Measurements from ENCODE around the gene GPR107. TPM values are rescaled to one million over a fixed set of nuclear protein-coding genes. Genes with fewer than 3 reads are reported as not detected.

Gene GPR107
- total and polyA plus RNA-seq, 2 donors (not counting 1 experiment from before 2014, with no cell fraction given) = 10.4 to 28.1 TPM

GRCh38 chr9:130117816-130118632 is 64.3 kb downstream of the GPR107 start:
- TF ChIP-seq, protein P1, sequence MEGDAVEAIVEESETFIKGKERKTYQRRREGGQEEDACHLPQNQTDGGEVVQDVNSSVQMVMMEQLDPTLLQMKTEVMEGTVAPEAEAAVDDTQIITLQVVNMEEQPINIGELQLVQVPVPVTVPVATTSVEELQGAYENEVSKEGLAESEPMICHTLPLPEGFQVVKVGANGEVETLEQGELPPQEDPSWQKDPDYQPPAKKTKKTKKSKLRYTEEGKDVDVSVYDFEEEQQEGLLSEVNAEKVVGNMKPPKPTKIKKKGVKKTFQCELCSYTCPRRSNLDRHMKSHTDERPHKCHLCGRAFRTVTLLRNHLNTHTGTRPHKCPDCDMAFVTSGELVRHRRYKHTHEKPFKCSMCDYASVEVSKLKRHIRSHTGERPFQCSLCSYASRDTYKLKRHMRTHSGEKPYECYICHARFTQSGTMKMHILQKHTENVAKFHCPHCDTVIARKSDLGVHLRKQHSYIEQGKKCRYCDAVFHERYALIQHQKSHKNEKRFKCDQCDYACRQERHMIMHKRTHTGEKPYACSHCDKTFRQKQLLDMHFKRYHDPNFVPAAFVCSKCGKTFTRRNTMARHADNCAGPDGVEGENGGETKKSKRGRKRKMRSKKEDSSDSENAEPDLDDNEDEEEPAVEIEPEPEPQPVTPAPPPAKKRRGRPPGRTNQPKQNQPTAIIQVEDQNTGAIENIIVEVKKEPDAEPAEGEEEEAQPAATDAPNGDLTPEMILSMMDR (IDR thresholded peaks at IDR 0.05) = no peak
- no peak for TF ChIP-seq EZH2 (IDR thresholded peaks at IDR 0.05; ENCODE audit: borderline replicate concordance, insufficient read depth, low read depth, low read length, poor library complexity, severe bottlenecking)
- Histone ChIP-seq H3K27ac (ENCODE audit: low read length in 2 of 2) (no peak overlapping the region), H3K4me2 (replicated peaks; ENCODE audit: low read depth, low read length, poor library complexity, severe bottlenecking) (no peak overlapping the region), H3K27me3 (replicated peaks in 1 of 4; ENCODE audit: control extremely low read depth in 1 of 4, control insufficient read depth in 3 of 4, insufficient read depth in 4 of 4, low read length in 3 of 4) (no peaks in the 10 kb centered on the region), H4K20me1 (ENCODE audit: control insufficient read depth, insufficient read depth, low read length, poor library complexity, severe bottlenecking) (peaks cover 10% of the 10 kb centered on the region), H3K9ac (ENCODE audit: low read length) (no peak overlapping the region), H3K4me3 (ENCODE audit: control extremely low read depth in 1 of 5, extremely low read depth in 1 of 5, insufficient read depth in 1 of 5, low read depth in 2 of 5, low read length in 4 of 5) (no peak overlapping the region), H2AFZ (ENCODE audit: insufficient read depth, low read depth, low read length, poor library complexity, severe bottlenecking) (no peak overlapping the region), H3K4me1 (ENCODE audit: control insufficient read depth in 2 of 2, insufficient read depth in 2 of 2, low read length in 2 of 2) (peaks cover 0 to 8% of the 10 kb centered on the region in 2 donors), H3K79me2 (ENCODE audit: control insufficient read depth, insufficient read depth, low read length) (peaks cover 4% of the 10 kb centered on the region), H3K9me3 (ENCODE audit: control extremely low read depth in 1 of 3, control insufficient read depth in 2 of 3, insufficient read depth in 1 of 3, low read length in 2 of 3) (no peaks in the 10 kb centered on the region), H3K36me3 (replicated peaks in 1 of 2; ENCODE audit: control extremely low read depth in 1 of 2, control insufficient read depth in 1 of 2, extremely low read depth in 1 of 2, insufficient read depth in 2 of 2, low read length in 1 of 2) (peaks cover 0 to 41% of the 10 kb centered on the region in 2 experiments)
- ATAC-seq (ENCODE audit: low read depth) (no peak), DNase-seq (no peak)
- Mint-ChIP-seq H3K9me3 (ENCODE audit: insufficient read depth) (no peaks in the 10 kb centered on the region), H3K27me3 (no peaks in the 10 kb centered on the region), H3K27ac (no peak overlapping the region), H3K4me3 (no peak overlapping the region), H3K4me1 (peaks cover 11% of the 10 kb centered on the region)
- 94% methylated on average over 9 of the region's 11 CpGs for WGBS (ENCODE audit: insufficient coverage)
- ChIA-PET CTCF (no interaction called here), POLR2A (interaction anchor here (0.6 to 0.7 kb wide), 3 partner anchors 8 to 226 kb away, joined by 3 to 5 read pairs (median 4); no protein-coding TSS in a partner anchor)
- intact Hi-C loops (cut with micrococcal nuclease) = no loop called here

- Histone ChIP-seq H3K4me2 (replicated peaks; ENCODE audit: low read depth, low read length, poor library complexity, severe bottlenecking) (no peak overlapping the region), H3K9me3 (ENCODE audit: control extremely low read depth in 1 of 3, control insufficient read depth in 2 of 3, insufficient read depth in 1 of 3, low read length in 2 of 3) (no peaks in the 10 kb centered on the region), H3K9ac (ENCODE audit: low read length) (no peak overlapping the region), H3K27ac (ENCODE audit: low read length in 2 of 2) (no peak overlapping the region), H2AFZ (ENCODE audit: insufficient read depth, low read depth, low read length, poor library complexity, severe bottlenecking) (no peak overlapping the region), H3K4me3 (ENCODE audit: control extremely low read depth in 1 of 5, extremely low read depth in 1 of 5, insufficient read depth in 1 of 5, low read depth in 2 of 5, low read length in 4 of 5) (no peak overlapping the region), H4K20me1 (ENCODE audit: control insufficient read depth, insufficient read depth, low read length, poor library complexity, severe bottlenecking) (peaks cover 10% of the 10 kb centered on the region), H3K4me1 (ENCODE audit: control insufficient read depth in 2 of 2, insufficient read depth in 2 of 2, low read length in 2 of 2) (peaks cover 0 to 8% of the 10 kb centered on the region in 2 donors), H3K36me3 (replicated peaks in 1 of 2; ENCODE audit: control extremely low read depth in 1 of 2, control insufficient read depth in 1 of 2, extremely low read depth in 1 of 2, insufficient read depth in 2 of 2, low read length in 1 of 2) (peaks cover 0 to 43% of the 10 kb centered on the region in 2 experiments), H3K27me3 (replicated peaks in 1 of 4; ENCODE audit: control extremely low read depth in 1 of 4, control insufficient read depth in 3 of 4, insufficient read depth in 4 of 4, low read length in 3 of 4) (no peaks in the 10 kb centered on the region), H3K79me2 (ENCODE audit: control insufficient read depth, insufficient read depth, low read length) (peaks cover 4% of the 10 kb centered on the region)
- no peak for DNase-seq
- POLR2A ChIA-PET = no interaction called here
- Mint-ChIP-seq H3K27me3 (no peaks in the 10 kb centered on the region), H3K27ac (no peak overlapping the region), H3K4me1 (peaks cover 11% of the 10 kb centered on the region), H3K9me3 (ENCODE audit: insufficient read depth) (no peaks in the 10 kb centered on the region), H3K4me3 (no peak overlapping the region)
- 95% methylated on average over 16 of the region's 17 CpGs for WGBS (ENCODE audit: insufficient coverage)
- intact Hi-C loops (cut with micrococcal nuclease) = no loop called here
- CTCF ChIA-PET = no interaction called here
- ATAC-seq (ENCODE audit: low read depth) = no peak
- TF ChIP-seq EZH2 (IDR thresholded peaks at IDR 0.05; ENCODE audit: borderline replicate concordance, insufficient read depth, low read depth, low read length, poor library complexity, severe bottlenecking) = no peak
- TF ChIP-seq, protein P1 (IDR thresholded peaks at IDR 0.05) = no peak
Measured at GRCh38 chr9:130118841-130119518, 65.3 kb downstream of the GPR107 start.
